CD4-positive, CD25-positive, alpha-beta regulatory T cell (primary cell): ENCODE measurements around the gene MRPL34. TPM values are rescaled to one million over a fixed set of nuclear protein-coding genes. Genes with fewer than 3 reads are reported as not detected.

ENCODE experiments used
- ATAC-seq, 2 donors: fragments of 150-1000 bp; cut with Tn5 transposase; one replicate each; pipeline ENCODE4 v1.10.0; 2021; ENCODE audit warnings: low read depth in 2 of 2, moderate number of reproducible peaks in 2 of 2, moderate library complexity in 1 of 2
- DNase-seq, 3 donors: peaks; one replicate each; pipeline versions ENCODE4 v3.0.0 to v3.0.0-alpha.2; 2012 to 2022; ENCODE audit warnings: mixed read lengths in 1 of 3
- H3K27ac ChIP-seq: one replicate; pipeline ENCODE4 v1.7.0; 2013; ENCODE audit warnings: mild to moderate bottlenecking, low read length; ENCODE audit not compliant: insufficient read depth, poor library complexity, severe bottlenecking
- H3K27me3 ChIP-seq: one replicate; pipeline ENCODE4 v1.7.0; 2013; ENCODE audit warnings: low read length; ENCODE audit not compliant: control insufficient read depth, insufficient read depth
- H3K36me3 ChIP-seq: one replicate; pipeline ENCODE4 v1.7.0; 2013; ENCODE audit warnings: mild to moderate bottlenecking, low read length, moderate library complexity; ENCODE audit not compliant: control insufficient read depth, insufficient read depth
- H3K4me1 ChIP-seq: 2 replicates; pipeline ENCODE4 v1.7.0; 2013; ENCODE audit warnings: mild to moderate bottlenecking, low read length; ENCODE audit not compliant: insufficient read depth, control insufficient read depth, poor library complexity, severe bottlenecking
- H3K4me3 ChIP-seq: one replicate; pipeline ENCODE4 v1.7.0; 2013; ENCODE audit warnings: low read depth, mild to moderate bottlenecking, low read length, moderate library complexity
- H3K9me3 ChIP-seq, 2 experiments: 1 replicate in 1 of 2; 2 replicates in 1 of 2; pipeline ENCODE4 v1.7.0; 2013; ENCODE audit warnings: low read length in 2 of 2, mild to moderate bottlenecking in 1 of 2, moderate library complexity in 1 of 2; ENCODE audit not compliant: control insufficient read depth in 2 of 2
- H3K27ac Mint-ChIP-seq, 3 donors: one replicate each; pipeline ENCODE4 v1.8.0; 2020 to 2022; ENCODE audit warnings: mild to moderate bottlenecking in 3 of 3, mixed read lengths in 3 of 3, moderate library complexity in 2 of 3
- H3K27me3 Mint-ChIP-seq: one replicate; pipeline ENCODE4 v1.8.0; 2022; ENCODE audit warnings: mild to moderate bottlenecking, mixed read lengths
- H3K36me3 Mint-ChIP-seq: one replicate; pipeline ENCODE4 v1.8.0; 2020; ENCODE audit warnings: mixed read lengths
- H3K4me1 Mint-ChIP-seq, 4 donors: one replicate each; pipeline ENCODE4 v1.8.0; 2020 to 2022; ENCODE audit warnings: mixed read lengths in 4 of 4, mild to moderate bottlenecking in 1 of 4
- H3K4me3 Mint-ChIP-seq, 4 donors: one replicate each; pipeline ENCODE4 v1.8.0; 2020 to 2022; ENCODE audit warnings: mild to moderate bottlenecking in 4 of 4, mixed read lengths in 4 of 4, moderate library complexity in 3 of 4
- H3K9me3 Mint-ChIP-seq, 7 donors: one replicate each; pipeline ENCODE4 v1.8.0; 2020 to 2022; ENCODE audit warnings: mixed read lengths in 7 of 7, mild to moderate bottlenecking in 3 of 7, moderate library complexity in 2 of 7
- polyA plus RNA-seq, 4 donors: library from polyadenylated mRNA; unstranded; fragments of 300-500 nt; fragmentation: Illumina TruSeq; gene quantifications; one replicate each; pipeline ENCODE4 v1.2.3, GENCODE V29; 2021
- total RNA-seq: library from RNA; stranded (reverse); gene quantifications from one replicate; pipeline ENCODE4 v1.2.3, GENCODE V29; 2022

MRPL34 gene
- total and polyA plus RNA-seq, 5 donors from 2014 or later: 37.1 to 248 (median 231) TPM

DNA sequence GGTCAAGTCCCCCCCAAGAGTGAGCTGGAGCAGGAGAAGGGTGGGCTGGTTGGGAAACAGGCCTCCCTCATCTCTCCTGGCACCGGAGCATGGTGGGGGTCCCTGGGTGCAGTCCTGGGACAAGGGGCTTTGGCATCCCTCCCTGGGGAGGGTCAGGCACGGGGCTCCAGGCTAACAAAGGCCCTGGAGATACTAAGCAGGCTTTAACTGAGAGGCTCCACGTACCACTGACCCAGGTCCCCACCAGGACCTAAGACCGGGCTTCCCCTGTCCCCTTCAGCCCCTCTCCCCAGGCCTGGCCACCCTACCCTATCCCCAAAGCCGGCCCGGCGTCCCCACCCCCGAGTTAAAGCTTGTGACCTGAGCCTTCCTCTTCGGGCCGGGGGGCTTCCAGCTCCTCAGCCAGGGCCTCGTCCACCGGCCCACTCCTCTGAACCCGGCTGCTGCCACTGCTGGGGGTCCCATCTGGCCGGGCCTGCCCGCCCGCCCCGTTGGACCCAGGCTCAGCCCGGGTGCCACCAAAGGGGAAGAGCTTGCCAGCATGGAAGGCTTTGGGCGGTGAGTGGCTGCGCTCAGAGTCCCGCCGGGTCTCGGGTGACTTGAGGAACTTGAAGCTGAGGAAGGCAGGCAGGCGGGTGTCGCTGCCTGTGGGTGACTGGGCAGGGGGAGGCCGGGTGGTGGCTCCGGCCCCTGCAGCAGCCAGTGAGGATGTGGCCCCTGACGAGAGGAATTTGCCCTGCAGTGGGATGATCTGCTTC is 18.9 kb downstream of the MRPL34 start:
- ATAC-seq (no peak), DNase-seq (no peak)
- peaks cover 11% of the 10 kb centered on the region for H3K36me3 ChIP-seq
- H3K27me3 Mint-ChIP-seq: no peaks in the 10 kb centered on the region
- no peak overlapping the region for H3K4me3 ChIP-seq
- H3K4me1 ChIP-seq: peaks cover 23% of the 10 kb centered on the region
- no peak overlapping the region for H3K27ac Mint-ChIP-seq
- no peaks in the 10 kb centered on the region for H3K9me3 Mint-ChIP-seq
- peaks cover 0 to 11% (median 5%) of the 10 kb centered on the region in 4 donors for H3K4me1 Mint-ChIP-seq
- no peak overlapping the region for H3K27ac ChIP-seq
- H3K27me3 ChIP-seq: no peaks in the 10 kb centered on the region
- no peaks in the 10 kb centered on the region for H3K9me3 ChIP-seq
- peak overlapping the region in 1 of 4 donors; percentile 1 for H3K4me3 Mint-ChIP-seq
- H3K36me3 Mint-ChIP-seq: peaks cover 5% of the 10 kb centered on the region

DNA sequence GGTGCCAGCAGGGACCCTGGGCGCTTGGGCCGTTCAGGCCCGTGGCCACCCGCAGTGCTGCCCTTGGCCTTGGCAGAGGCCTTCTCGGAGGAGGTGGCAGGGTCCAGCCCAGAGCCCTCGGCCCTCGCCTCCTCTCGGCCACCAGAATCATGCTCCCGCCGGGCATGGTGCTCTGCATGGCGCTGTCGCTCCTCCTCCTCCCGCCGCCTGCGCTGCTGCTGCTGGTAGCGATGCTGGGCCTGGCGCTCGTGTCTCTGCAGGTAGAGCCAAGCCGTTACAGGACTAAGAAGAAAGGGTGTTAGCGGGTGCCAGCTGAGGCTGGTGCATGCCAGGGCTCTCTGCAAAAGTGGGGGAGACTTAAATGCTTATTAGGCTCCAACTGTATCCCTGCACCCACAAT is 19.5 kb downstream of the MRPL34 start:
- peaks cover 5% of the 10 kb centered on the region for H3K36me3 Mint-ChIP-seq
- no peak for DNase-seq
- Histone ChIP-seq H3K9me3 (no peaks in the 10 kb centered on the region), H3K4me3 (no peak overlapping the region), H3K4me1 (peaks cover 26% of the 10 kb centered on the region), H3K27ac (no peak overlapping the region), H3K36me3 (peaks cover 8% of the 10 kb centered on the region), H3K27me3 (no peaks in the 10 kb centered on the region)
- H3K4me3 Mint-ChIP-seq: peak overlapping the region in 2 of 4 donors; percentile 32 to 58
- no peaks in the 10 kb centered on the region for H3K9me3 Mint-ChIP-seq
- ATAC-seq: no peak
- peaks cover 0 to 11% (median 5%) of the 10 kb centered on the region in 4 donors for H3K4me1 Mint-ChIP-seq
- no peak overlapping the region for H3K27ac Mint-ChIP-seq
- no peaks in the 10 kb centered on the region for H3K27me3 Mint-ChIP-seq

DNA sequence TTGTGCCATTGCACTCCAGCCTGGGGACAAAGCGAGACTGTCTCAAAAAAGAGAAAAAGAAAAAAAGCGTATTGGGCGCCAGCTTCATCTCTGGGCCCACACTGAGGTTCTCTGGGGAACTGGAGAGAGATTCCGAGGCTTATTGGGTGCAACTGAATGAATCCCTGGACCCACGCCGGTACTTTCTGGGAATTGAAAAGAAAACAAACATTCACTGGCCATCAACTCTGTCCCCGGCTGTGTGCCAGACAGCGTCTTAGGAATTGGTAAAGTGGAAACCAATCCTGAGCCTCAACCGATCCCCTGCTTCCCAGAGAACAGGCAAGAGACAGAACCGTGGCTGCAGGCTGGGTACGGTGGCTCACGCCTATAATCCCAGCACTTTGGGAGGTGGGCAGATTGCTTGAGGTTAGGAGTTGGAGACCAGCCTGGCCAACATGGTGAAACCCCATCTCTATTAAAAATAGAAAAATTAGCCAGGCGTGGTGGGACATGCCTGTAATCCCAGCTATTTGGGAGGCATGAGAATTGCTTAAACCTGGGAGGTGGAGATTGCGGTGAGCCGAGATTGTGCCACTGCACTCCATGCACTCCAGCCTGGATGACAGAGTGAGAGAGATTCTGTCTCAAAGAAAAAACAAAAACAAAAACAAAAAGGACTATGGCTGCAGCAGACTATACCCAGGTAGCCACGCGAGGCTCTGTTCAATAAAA is 20.4 kb downstream of the MRPL34 start:
- Mint-ChIP-seq H3K27me3 (peaks cover 6% of the 10 kb centered on the region), H3K9me3 (no peaks in the 10 kb centered on the region), H3K36me3 (peaks cover 5% of the 10 kb centered on the region), H3K4me3 (peak overlapping the region in 3 of 4 donors; percentile 9 to 73 (median 68)), H3K4me1 (peaks cover 0 to 18% (median 5%) of the 10 kb centered on the region in 4 donors), H3K27ac (no peak overlapping the region)
- Histone ChIP-seq H3K9me3 (no peaks in the 10 kb centered on the region), H3K36me3 (no peaks in the 10 kb centered on the region), H3K4me1 (peaks cover 26% of the 10 kb centered on the region), H3K27me3 (no peaks in the 10 kb centered on the region), H3K27ac (no peak overlapping the region), H3K4me3 (no peak overlapping the region)
- no peak for ATAC-seq
- no peak for DNase-seq

DNA sequence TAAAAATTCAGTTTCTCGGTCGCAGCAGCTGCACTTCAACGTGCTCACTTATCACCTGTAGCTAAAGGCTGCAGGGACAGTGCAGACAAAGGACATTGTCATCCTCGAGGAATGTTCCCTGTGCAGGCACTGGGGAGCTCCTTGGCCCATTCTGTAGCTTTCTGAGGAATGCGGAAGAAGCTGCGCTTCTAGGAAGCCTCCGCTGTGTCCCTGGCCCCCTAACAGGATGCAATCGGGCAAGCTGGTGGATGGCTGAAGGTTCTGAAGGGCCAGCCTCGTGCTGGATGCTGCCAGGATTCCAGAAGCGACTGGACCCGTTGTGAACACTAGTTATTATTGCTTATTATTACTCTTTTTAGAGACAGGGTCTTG is 20.9 kb downstream of the MRPL34 start:
- no peak for DNase-seq
- Histone ChIP-seq H3K9me3 (no peaks in the 10 kb centered on the region), H3K4me1 (peaks cover 26% of the 10 kb centered on the region), H3K36me3 (no peaks in the 10 kb centered on the region), H3K27ac (no peak overlapping the region), H3K4me3 (no peak overlapping the region), H3K27me3 (no peaks in the 10 kb centered on the region)
- Mint-ChIP-seq H3K27me3 (peaks cover 6% of the 10 kb centered on the region), H3K9me3 (no peaks in the 10 kb centered on the region), H3K36me3 (peaks cover 5% of the 10 kb centered on the region), H3K4me3 (peak overlapping the region; percentile 44 to 75 (median 70)), H3K27ac (no peak overlapping the region), H3K4me1 (peaks cover 0 to 18% (median 5%) of the 10 kb centered on the region in 4 donors)
- no peak for ATAC-seq

DNA sequence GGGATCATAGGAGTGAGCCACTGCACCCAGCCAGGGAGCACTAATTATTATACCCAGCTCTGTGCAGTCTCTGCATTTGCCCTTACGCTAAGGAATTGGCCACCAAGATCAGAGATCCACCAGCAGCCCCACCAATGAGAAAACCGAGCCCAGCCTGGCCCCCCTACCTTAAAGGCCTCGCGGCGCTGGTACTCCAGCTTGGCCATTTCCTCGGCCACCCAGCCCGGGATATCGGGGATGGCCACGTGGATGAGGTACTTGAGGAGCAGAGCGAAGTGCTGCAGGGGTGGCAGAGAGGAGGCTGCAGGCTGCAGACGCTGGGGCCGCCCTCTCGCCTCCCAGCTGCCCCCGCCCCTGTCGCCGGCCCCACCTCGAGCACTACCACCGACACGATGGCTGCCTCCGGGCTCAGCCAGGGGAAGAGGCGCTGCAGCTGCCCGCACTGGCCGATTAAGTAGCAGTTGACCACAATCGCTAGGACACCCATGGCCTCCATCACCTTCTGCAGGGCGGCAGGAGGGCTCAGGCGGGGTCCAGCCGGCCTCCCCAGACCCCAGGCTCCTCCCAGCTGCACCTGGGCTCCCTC is 21.5 kb downstream of the MRPL34 start:
- no peaks in the 10 kb centered on the region for H3K9me3 Mint-ChIP-seq
- Histone ChIP-seq H3K27me3 (no peaks in the 10 kb centered on the region), H3K27ac (no peak overlapping the region), H3K4me3 (no peak overlapping the region), H3K4me1 (peaks cover 26% of the 10 kb centered on the region), H3K36me3 (no peaks in the 10 kb centered on the region), H3K9me3 (no peaks in the 10 kb centered on the region)
- peak overlapping the region; percentile 44 to 75 (median 70) for H3K4me3 Mint-ChIP-seq
- peaks cover 0 to 18% (median 5%) of the 10 kb centered on the region in 4 donors for H3K4me1 Mint-ChIP-seq
- DNase-seq (no peak), ATAC-seq (no peak)
- peaks cover 5% of the 10 kb centered on the region for H3K36me3 Mint-ChIP-seq
- H3K27ac Mint-ChIP-seq: no peak overlapping the region
- H3K27me3 Mint-ChIP-seq: peaks cover 6% of the 10 kb centered on the region

DNA sequence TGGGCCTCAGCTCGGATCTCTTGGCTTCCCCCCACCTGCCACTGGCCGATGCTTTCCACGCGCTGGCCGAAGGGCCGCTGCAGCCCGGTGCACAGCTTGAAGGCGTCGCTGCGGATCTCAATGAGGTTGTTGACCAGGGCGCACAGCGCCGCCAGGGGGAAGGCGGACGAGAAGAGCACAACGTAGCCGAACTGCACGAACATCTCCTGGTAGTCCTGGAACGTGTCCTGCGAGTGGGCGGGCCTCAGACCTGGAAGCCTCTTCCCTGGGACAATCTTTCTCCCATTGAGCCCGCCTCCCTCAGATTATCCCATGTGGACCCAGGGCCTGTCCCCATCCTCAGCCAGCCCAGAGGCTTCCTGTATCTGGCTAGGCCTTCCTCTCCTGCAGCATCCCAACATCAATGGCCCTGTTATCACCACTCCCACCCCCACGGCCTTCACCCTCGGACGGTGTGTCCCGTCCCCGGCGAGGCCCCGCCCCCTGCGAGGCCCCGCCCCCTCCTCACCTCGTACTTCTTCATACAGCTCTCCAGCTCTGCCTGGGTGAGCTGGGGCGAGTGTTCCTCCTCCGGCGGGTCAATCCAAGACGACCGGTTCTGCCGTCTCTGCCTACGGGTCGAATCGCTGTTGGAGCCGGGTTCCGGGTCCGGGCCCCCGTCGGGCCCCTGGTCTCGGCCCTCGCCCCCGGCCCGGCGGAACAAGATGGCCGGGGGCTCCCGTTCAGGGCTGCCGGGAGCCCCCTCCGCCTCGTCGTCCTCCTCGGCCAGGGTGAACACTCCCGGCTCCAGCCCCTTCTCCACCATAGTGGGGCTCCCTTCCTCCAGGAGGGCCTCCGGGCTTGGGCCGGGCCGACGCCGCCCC is 22.2 kb downstream of the MRPL34 start:
- Histone ChIP-seq H3K9me3 (no peaks in the 10 kb centered on the region), H3K4me1 (peaks cover 26% of the 10 kb centered on the region), H3K27ac (peak overlapping the region; percentile 63), H3K27me3 (no peaks in the 10 kb centered on the region), H3K4me3 (no peak overlapping the region), H3K36me3 (no peaks in the 10 kb centered on the region)
- Mint-ChIP-seq H3K27ac (peak overlapping the region in 2 of 3 donors; percentile 38 to 65), H3K9me3 (no peaks in the 10 kb centered on the region), H3K27me3 (peaks cover 6% of the 10 kb centered on the region), H3K4me1 (peaks cover 0 to 19% (median 5%) of the 10 kb centered on the region in 4 donors), H3K4me3 (peak overlapping the region; percentile 35 to 88 (median 81)), H3K36me3 (no peaks in the 10 kb centered on the region)
- DNase-seq: peak; percentile 46 to 59 (median 55)
- peak; percentile 65 to 71 for ATAC-seq
